ENCODE data around the gene CADPS2.

GRCh38 chr7:122679813-122680212, 206.4 kb downstream of the CADPS2 start:
- TF ChIP-seq ZBED1 (IDR thresholded peaks at IDR 0.05; ENCODE audit: borderline replicate concordance) (no peak), CTCF (IDR thresholded peaks at IDR 0.05 in 2 of 3, conservative IDR thresholded peaks at IDR 0.05 in 1 of 3; ENCODE audit: control insufficient read depth in 2 of 3, extremely low read depth in 1 of 3, insufficient read depth in 1 of 3, low read depth in 3 of 3, low read length in 3 of 3) (no peak), SPI1 (IDR thresholded peaks at IDR 0.05; ENCODE audit: borderline replicate concordance, insufficient read depth, low read depth, low read length) (no peak), RAD51 (IDR thresholded peaks at IDR 0.05) (no peak), SMC3 (IDR thresholded peaks at IDR 0.05; ENCODE audit: borderline replicate concordance, low read length) (no peak), TCF12 (IDR thresholded peaks at IDR 0.05; ENCODE audit: low read depth, low read length) (no peak), POLR2AphosphoS5 (IDR thresholded peaks at IDR 0.05; ENCODE audit: low read length) (no peak), ZNF24 (IDR thresholded peaks at IDR 0.05) (no peak), POLR2A (IDR thresholded peaks at IDR 0.05; ENCODE audit: low read depth, low read length) (no peak), RCOR1 (conservative IDR thresholded peaks at IDR 0.05; ENCODE audit: low read depth, low read length) (no peak), FOS (IDR thresholded peaks at IDR 0.05; ENCODE audit: borderline replicate concordance, extremely low read depth, insufficient read length) (no peak), MAX (IDR thresholded peaks at IDR 0.05; ENCODE audit: low read depth, low read length) (no peak), EP300 (IDR thresholded peaks at IDR 0.05; ENCODE audit: borderline replicate concordance in 1 of 2, control insufficient read depth in 1 of 2, low read depth in 2 of 2, low read length in 2 of 2) (no peak)
